ENCODE data around the gene EGR2. TPM values are rescaled to one million over a fixed set of nuclear protein-coding genes. Genes with fewer than 3 reads are reported as not detected.

Gene EGR2
- total and polyA plus RNA-seq, 10 of the 15 experiments (the other 5 are each of a cell fraction or from before 2014, with no cell fraction given) = 8.3 to 56.5 (median 16.2) TPM

DNA sequence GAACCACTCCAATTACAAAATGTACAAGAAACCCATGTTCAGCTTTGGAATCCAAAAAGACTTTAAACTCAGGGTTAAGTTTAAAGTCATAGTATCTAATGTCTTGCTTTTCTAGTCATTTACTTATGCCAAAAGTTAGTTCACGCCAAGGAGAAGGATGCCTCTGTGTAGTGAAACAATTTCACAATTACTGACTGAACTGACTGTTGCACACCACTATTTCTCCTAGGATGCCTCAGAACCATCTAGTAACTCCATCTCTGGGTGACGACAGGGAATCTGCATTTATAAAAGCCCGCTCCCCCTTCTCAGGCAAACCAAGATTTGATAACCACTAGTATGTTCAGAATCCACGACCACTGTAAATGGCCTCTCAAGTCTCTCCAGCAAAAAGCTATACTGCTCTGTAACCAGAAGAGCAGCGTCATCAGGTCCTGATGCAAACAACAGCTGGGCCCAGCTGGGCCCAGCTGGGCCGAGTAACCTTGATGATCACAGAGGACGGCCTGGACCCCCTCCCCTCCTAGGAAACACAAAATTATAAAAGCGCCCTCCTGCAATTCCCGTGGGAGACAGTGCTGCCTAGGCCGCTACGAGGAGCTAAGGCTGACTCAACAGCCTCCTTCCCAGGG, 12.3 kb downstream of the EGR2 start:
- no peak for ATAC-seq
- H4K20me1 ChIP-seq (ENCODE audit: control insufficient read depth, insufficient read depth) = no peaks in the 10 kb centered on the region
- DNase-seq (ENCODE audit: low read depth, low spot score) = no peak
- ChIA-PET RAD21 (ENCODE audit: unreplicated experiment) (interaction anchor here (0.8 to 9.4 kb wide), 10 partner anchors 13 to 192 kb away, joined by 3 to 141 read pairs (median 7); partner anchors contain the start of gene EGR2), CTCF (interaction anchor here (0.9 to 3.5 kb wide), 6 partner anchors 13 to 193 kb away, joined by 3 to 11 read pairs (median 4); partner anchors contain the start of gene EGR2), POLR2A (interaction anchor here (0.6 to 3.7 kb wide), 13 partner anchors 13 to 272 kb away, joined by 3 to 46 read pairs (median 4); partner anchors contain the start of gene EGR2), SMC1A (ENCODE audit: uncharacterized antibody, unreplicated experiment) (interaction anchor here (0.7 to 8.7 kb wide), 21 partner anchors 10 to 353 kb away, joined by 3 to 82 read pairs (median 4); partner anchors contain the start of gene EGR2)
- no peaks in the 10 kb centered on the region for H3K27me3 ChIP-seq (replicated peaks in 1 of 2; ENCODE audit: control insufficient read depth in 2 of 2, insufficient read depth in 2 of 2, low read length in 1 of 2)
- whole genome bisulfite sequencing (ENCODE audit: insufficient coverage, insufficient replicate concordance, low lambda C conversion rate, missing lambda C conversion rate) = 6% methylated on average over 11 of the region's 11 CpGs
- no peaks in the 10 kb centered on the region for H3K36me3 ChIP-seq (ENCODE audit: control insufficient read depth in 2 of 2, insufficient read depth in 2 of 2, low read length in 1 of 2)
- in situ Hi-C loops (cut with MboI) (no loop called here), intact Hi-C loops (cut with micrococcal nuclease; ENCODE audit: unreplicated experiment) (no loop called here)
- H3K4me3 ChIP-seq = peak overlapping the region; percentile 88
- TF ChIP-seq, protein P1, sequence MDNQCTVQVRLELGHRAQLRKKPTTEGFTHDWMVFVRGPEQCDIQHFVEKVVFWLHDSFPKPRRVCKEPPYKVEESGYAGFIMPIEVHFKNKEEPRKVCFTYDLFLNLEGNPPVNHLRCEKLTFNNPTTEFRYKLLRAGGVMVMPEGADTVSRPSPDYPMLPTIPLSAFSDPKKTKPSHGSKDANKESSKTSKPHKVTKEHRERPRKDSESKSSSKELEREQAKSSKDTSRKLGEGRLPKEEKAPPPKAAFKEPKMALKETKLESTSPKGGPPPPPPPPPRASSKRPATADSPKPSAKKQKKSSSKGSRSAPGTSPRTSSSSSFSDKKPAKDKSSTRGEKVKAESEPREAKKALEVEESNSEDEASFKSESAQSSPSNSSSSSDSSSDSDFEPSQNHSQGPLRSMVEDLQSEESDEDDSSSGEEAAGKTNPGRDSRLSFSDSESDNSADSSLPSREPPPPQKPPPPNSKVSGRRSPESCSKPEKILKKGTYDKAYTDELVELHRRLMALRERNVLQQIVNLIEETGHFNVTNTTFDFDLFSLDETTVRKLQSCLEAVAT (IDR thresholded peaks at IDR 0.05) = peak; percentile 93
- TF ChIP-seq, protein P2, sequence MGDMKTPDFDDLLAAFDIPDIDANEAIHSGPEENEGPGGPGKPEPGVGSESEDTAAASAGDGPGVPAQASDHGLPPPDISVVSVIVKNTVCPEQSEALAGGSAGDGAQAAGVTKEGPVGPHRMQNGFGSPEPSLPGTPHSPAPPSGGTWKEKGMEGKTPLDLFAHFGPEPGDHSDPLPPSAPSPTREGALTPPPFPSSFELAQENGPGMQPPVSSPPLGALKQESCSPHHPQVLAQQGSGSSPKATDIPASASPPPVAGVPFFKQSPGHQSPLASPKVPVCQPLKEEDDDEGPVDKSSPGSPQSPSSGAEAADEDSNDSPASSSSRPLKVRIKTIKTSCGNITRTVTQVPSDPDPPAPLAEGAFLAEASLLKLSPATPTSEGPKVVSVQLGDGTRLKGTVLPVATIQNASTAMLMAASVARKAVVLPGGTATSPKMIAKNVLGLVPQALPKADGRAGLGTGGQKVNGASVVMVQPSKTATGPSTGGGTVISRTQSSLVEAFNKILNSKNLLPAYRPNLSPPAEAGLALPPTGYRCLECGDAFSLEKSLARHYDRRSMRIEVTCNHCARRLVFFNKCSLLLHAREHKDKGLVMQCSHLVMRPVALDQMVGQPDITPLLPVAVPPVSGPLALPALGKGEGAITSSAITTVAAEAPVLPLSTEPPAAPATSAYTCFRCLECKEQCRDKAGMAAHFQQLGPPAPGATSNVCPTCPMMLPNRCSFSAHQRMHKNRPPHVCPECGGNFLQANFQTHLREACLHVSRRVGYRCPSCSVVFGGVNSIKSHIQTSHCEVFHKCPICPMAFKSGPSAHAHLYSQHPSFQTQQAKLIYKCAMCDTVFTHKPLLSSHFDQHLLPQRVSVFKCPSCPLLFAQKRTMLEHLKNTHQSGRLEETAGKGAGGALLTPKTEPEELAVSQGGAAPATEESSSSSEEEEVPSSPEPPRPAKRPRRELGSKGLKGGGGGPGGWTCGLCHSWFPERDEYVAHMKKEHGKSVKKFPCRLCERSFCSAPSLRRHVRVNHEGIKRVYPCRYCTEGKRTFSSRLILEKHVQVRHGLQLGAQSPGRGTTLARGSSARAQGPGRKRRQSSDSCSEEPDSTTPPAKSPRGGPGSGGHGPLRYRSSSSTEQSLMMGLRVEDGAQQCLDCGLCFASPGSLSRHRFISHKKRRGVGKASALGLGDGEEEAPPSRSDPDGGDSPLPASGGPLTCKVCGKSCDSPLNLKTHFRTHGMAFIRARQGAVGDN (IDR thresholded peaks at IDR 0.05) = peak; percentile 13; the same call in 1 of the 2 replicates
- TF ChIP-seq RBBP5 (conservative IDR thresholded peaks at IDR 0.05) (no peak), IKZF2 (IDR thresholded peaks at IDR 0.05) (0 out of 4 replicates have a peak, but pooled peaks of 1 of the 2 experiments have one; percentile 22), MEF2B (IDR thresholded peaks at IDR 0.05; ENCODE audit: partially characterized antibody, poor library complexity, severe bottlenecking) (peak; percentile 96)
- H3K4me2 ChIP-seq (ENCODE audit: control insufficient read depth, insufficient read depth) = peak overlapping the region; percentile 92
- H3K79me2 ChIP-seq (ENCODE audit: control insufficient read depth, insufficient read depth, low read length) = peaks cover 42% of the 10 kb centered on the region
- peak overlapping the region; percentile 98 for H3K27ac ChIP-seq (ENCODE audit: control insufficient read depth, insufficient read depth)
- no peak for FAIRE-seq
- BruUV-seq (replicated peaks) = TSS peak; percentile 75
- peaks cover 4% of the 10 kb centered on the region; the same call in 1 of the 2 replicates for H3K4me1 ChIP-seq (ENCODE audit: control insufficient read depth, insufficient read depth, low read length)
- H2AFZ ChIP-seq (ENCODE audit: control insufficient read depth, low read depth, low read length) = peak overlapping the region; percentile 99
- H3K9ac ChIP-seq (ENCODE audit: control insufficient read depth, insufficient read depth, low read length) = peak overlapping the region; percentile 94
- H3K9me3 ChIP-seq (replicated peaks; ENCODE audit: control insufficient read depth, insufficient read depth, low read length) = no peaks in the 10 kb centered on the region

All from GM12878 (cell line).